B cell (primary cell): Measurements from ENCODE around the gene SKOR1.

Experiments used
- CTCF ChIP-seq: fragments of 200-600 bp; IDR thresholded peaks from one replicate; pipeline ENCODE4 v1.8.0; 2022; ENCODE audit warnings: antibody characterized with exemption, mild to moderate bottlenecking
- EZH2 ChIP-seq: IDR thresholded peaks from 2 replicates; pipeline ENCODE4 v1.6.1; 2012; ENCODE audit warnings: borderline replicate concordance, low read depth, mild to moderate bottlenecking, moderate library complexity, low read length; ENCODE audit not compliant: insufficient read depth, poor library complexity, severe bottlenecking

- no peak for TF ChIP-seq CTCF
- no peak for TF ChIP-seq EZH2
Observed at GRCh38 chr15:67796196-67797127, 28.8 kb upstream of the SKOR1 start.
